Spleen (tissue), 11 donors: Measurements from ENCODE around the gene ADAMTS14. TPM values are rescaled to one million over a fixed set of nuclear protein-coding genes. Genes with fewer than 3 reads are reported as not detected.

ENCODE experiments used
- DNase-seq: peaks from one replicate; pipeline ENCODE4 v3.0.0-alpha.2; 2020
- H3K27ac ChIP-seq, 8 donors: fragments of 200-600 bp; sonication (generic) in 7 of 8; 1 replicate in 4 of 8; 2 replicates in 4 of 8; pipeline versions ENCODE4 v1.5.0 to v1.8.0; 2016 to 2021; ENCODE audit warnings: inconsistent platforms in 4 of 8, mild to moderate bottlenecking in 4 of 8, moderate library complexity in 1 of 8
- H3K27me3 ChIP-seq, 7 donors: fragments of 200-600 bp; sonication (generic) in 6 of 7; replicated peaks in 1 of 7; 1 replicate in 4 of 7; 2 replicates in 3 of 7; pipeline versions ENCODE4 v1.5.0 to v1.8.0; 2016 to 2021; ENCODE audit warnings: inconsistent platforms in 3 of 7, mild to moderate bottlenecking in 1 of 7
- H3K36me3 ChIP-seq, 6 donors: fragments of 200-600 bp; sonication (generic) in 5 of 6; 1 replicate in 4 of 6; 2 replicates in 2 of 6; pipeline versions ENCODE4 v1.5.0 to v1.8.0; 2016 to 2021; ENCODE audit warnings: inconsistent platforms in 2 of 6
- H3K4me1 ChIP-seq, 6 donors: fragments of 200-600 bp; sonication (generic) in 5 of 6; 1 replicate in 3 of 6; 2 replicates in 3 of 6; pipeline versions ENCODE4 v1.5.0 to v1.8.0; 2016 to 2021; ENCODE audit warnings: inconsistent platforms in 3 of 6
- H3K4me3 ChIP-seq, 8 donors: fragments of 200-600 bp; sonication (generic) in 7 of 8; 1 replicate in 4 of 8; 2 replicates in 4 of 8; pipeline versions ENCODE4 v1.5.0 to v1.8.0; 2016 to 2021; ENCODE audit warnings: inconsistent platforms in 4 of 8, mild to moderate bottlenecking in 4 of 8, moderate library complexity in 2 of 8
- H3K9me3 ChIP-seq, 8 donors: fragments of 200-600 bp; sonication (generic) in 7 of 8; 1 replicate in 4 of 8; 2 replicates in 4 of 8; pipeline versions ENCODE4 v1.5.0 to v1.8.0; 2016 to 2021; ENCODE audit warnings: inconsistent platforms in 4 of 8
- POLR2A ChIP-seq, 3 donors: fragments of 450-650 bp; IDR thresholded peaks; one replicate each; pipeline ENCODE4 v1.5.1; 2017; ENCODE audit warnings: antibody characterized with exemption in 3 of 3, mild to moderate bottlenecking in 1 of 3
- POLR2AphosphoS5 ChIP-seq, 3 donors: sonication (generic); formaldehyde crosslinking; IDR thresholded peaks; one replicate each; pipeline ENCODE4 v1.5.1; 2017; ENCODE audit warnings: antibody characterized with exemption in 3 of 3
- WGBS, 5 donors: extraction: QIAGEN DNeasy Blood & Tissue Kit in 3 of 5; methylation state at CpG; one replicate each; pipeline versions ENCODE4 v1.1.5 to v1.1.7; 2013 to 2018; 5-methylcytosine and 5-hydroxymethylcytosine counted together
- intact Hi-C: fragments of 100-400 bp; cut with DNase I; formaldehyde crosslinking; loops from one replicate; pipeline ENCODE4 v1.15.0; 2023; ENCODE audit warnings: low total_unique reads
- polyA plus RNA-seq, 3 donors: library from polyadenylated mRNA; stranded (reverse); fragments of 200-250 nt; gene quantifications; one replicate each; pipeline ENCODE4 v1.2.1, GENCODE V29; 2013
- total RNA-seq, 7 donors: library from RNA; depleted of rRNA in 3 of 7; stranded (reverse); fragments of >200 nt in 3 of 7; fragmentation: NEBNext Ultra II Directional in 4 of 7; extraction: Animal tissue kit (Norgen Biotek cat#: 25700) in 4 of 7; gene quantifications; one replicate each; pipeline versions ENCODE4 v1.1.0 to v1.2.1, GENCODE V29; 2016 to 2021
- TF ChIP-seq, protein P1 (sequence below), 11 experiments: fragments of 200-600 bp in 7 of 11; fragments of 450-650 bp in 4 of 11; sonication (generic) in 4 of 11; IDR thresholded peaks in 8 of 11; conservative IDR thresholded peaks in 3 of 11; 1 replicate in 7 of 11; 2 replicates in 4 of 11; pipeline versions ENCODE4 v1.4.0 to v1.8.0; 2016 to 2021; ENCODE audit warnings: antibody characterized with exemption in 11 of 11, inconsistent platforms in 4 of 11, mild to moderate bottlenecking in 1 of 11
- donor health status: healthy with polysubstance abuse.
- donor health status: DM: no; HTN: no; CAD: no; lungs with moderate emphysema.
- donor health status: DM: no; HTN: no; CAD: no.
- donor health status: Bipolar disorder and iron deficiency.
- donor health status: healthy.
- donor health status: DM: no; HTN: no; CAD: no.
- donor health status: DM: yes; HTN: yes; CAD: no.

The ADAMTS14 gene
- total and polyA plus RNA-seq, 10 donors: 0.09 to 1.2 (median 0.36) TPM

- H3K4me3 ChIP-seq: no peak overlapping the region
- no peaks in the 10 kb centered on the region for H3K9me3 ChIP-seq
- 60 to 76% (median 75%) methylated on average over 6 of the region's 6 CpGs for WGBS, 5 donors
- no peak for DNase-seq
- TF ChIP-seq POLR2AphosphoS5 (IDR thresholded peaks at IDR 0.05) (no peak), POLR2A (IDR thresholded peaks at IDR 0.05) (no peak)
- no peak overlapping the region for H3K27ac ChIP-seq
- no peaks in the 10 kb centered on the region for H3K27me3 ChIP-seq
- H3K4me1 ChIP-seq: peaks cover 0 to 6% (median 2%) of the 10 kb centered on the region in 6 donors
- intact Hi-C loops: no loop called here
- H3K36me3 ChIP-seq: no peaks in the 10 kb centered on the region
Measured at GRCh38 chr10:70737250-70737649, 64.9 kb downstream of the ADAMTS14 start.

DNA sequence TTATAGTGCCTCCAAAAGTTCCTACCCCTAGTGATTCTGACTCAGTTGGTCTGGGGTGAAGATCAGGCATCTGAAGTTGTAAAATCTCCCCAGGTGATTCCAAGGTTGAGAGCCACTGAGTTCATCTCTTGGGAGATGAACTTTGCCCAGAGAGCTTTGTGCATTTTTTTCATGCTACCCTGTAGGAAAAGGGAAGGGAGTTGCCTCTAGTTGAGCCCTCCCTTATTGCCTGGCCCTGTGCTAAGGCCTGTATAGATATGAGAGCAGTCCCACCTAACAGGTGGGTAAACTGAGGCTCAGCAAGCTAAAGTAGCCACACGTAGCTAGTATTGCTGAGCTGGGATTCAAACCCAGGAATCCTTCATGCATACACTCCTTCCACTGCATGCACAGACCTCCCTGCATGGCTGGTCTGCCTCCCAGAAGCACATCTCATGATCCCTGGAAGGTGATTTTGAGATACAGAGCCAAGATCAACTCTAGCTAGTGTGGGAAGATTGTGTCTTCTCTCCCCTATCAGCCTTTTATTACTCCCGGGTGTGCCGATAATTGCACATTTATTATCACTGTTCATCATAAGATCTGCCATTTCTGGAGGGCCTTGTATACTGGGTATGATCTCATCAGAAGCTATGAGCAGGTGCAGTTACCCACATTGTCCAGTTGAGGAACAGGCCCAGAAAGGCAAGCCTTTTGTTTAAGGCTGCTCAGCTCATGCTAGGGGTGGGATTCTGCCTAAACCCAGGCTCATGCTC lies 65.9 kb downstream of the ADAMTS14 start:
- DNase-seq: no peak
- Histone ChIP-seq H3K27me3 (no peaks in the 10 kb centered on the region), H3K4me1 (peaks cover 0 to 15% (median 8%) of the 10 kb centered on the region in 6 donors), H3K36me3 (no peaks in the 10 kb centered on the region), H3K4me3 (no peak overlapping the region), H3K27ac (no peak overlapping the region), H3K9me3 (no peaks in the 10 kb centered on the region)
- WGBS, 5 donors: 66 to 95% (median 92%) methylated on average over 3 of the region's 3 CpGs
- intact Hi-C loops: no loop called here
- TF ChIP-seq, protein P1, sequence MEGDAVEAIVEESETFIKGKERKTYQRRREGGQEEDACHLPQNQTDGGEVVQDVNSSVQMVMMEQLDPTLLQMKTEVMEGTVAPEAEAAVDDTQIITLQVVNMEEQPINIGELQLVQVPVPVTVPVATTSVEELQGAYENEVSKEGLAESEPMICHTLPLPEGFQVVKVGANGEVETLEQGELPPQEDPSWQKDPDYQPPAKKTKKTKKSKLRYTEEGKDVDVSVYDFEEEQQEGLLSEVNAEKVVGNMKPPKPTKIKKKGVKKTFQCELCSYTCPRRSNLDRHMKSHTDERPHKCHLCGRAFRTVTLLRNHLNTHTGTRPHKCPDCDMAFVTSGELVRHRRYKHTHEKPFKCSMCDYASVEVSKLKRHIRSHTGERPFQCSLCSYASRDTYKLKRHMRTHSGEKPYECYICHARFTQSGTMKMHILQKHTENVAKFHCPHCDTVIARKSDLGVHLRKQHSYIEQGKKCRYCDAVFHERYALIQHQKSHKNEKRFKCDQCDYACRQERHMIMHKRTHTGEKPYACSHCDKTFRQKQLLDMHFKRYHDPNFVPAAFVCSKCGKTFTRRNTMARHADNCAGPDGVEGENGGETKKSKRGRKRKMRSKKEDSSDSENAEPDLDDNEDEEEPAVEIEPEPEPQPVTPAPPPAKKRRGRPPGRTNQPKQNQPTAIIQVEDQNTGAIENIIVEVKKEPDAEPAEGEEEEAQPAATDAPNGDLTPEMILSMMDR (IDR thresholded peaks at IDR 0.05 in 8 of 11, conservative IDR thresholded peaks at IDR 0.05 in 3 of 11): no peak
- TF ChIP-seq POLR2A (IDR thresholded peaks at IDR 0.05): no peak

DNA sequence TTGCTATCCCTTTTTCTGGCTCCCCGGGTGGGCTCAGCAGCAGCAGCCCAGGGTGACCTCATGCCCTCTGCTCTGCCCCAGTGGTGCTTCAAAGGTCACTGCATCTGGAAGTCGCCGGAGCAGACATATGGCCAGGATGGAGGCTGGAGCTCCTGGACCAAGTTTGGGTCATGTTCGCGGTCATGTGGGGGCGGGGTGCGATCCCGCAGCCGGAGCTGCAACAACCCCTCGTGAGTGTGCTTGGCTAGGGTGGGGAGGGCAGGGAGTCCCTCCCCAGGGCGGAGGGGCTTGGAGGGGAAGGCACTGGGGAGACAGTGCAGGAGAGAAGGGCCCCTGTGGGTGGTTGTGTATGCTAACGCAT lies 66.4 kb downstream of the ADAMTS14 start:
- Histone ChIP-seq H3K4me1 (peaks cover 0 to 18% (median 10%) of the 10 kb centered on the region in 6 donors), H3K27ac (no peak overlapping the region), H3K4me3 (no peak overlapping the region), H3K9me3 (no peaks in the 10 kb centered on the region), H3K27me3 (no peaks in the 10 kb centered on the region), H3K36me3 (no peaks in the 10 kb centered on the region)
- TF ChIP-seq POLR2AphosphoS5 (IDR thresholded peaks at IDR 0.05): no peak
- intact Hi-C loops: no loop called here
- DNase-seq: no peak
- WGBS, 5 donors: 89 to 93% (median 91%) methylated on average over 10 to 12 of the region's 12 CpGs

DNA sequence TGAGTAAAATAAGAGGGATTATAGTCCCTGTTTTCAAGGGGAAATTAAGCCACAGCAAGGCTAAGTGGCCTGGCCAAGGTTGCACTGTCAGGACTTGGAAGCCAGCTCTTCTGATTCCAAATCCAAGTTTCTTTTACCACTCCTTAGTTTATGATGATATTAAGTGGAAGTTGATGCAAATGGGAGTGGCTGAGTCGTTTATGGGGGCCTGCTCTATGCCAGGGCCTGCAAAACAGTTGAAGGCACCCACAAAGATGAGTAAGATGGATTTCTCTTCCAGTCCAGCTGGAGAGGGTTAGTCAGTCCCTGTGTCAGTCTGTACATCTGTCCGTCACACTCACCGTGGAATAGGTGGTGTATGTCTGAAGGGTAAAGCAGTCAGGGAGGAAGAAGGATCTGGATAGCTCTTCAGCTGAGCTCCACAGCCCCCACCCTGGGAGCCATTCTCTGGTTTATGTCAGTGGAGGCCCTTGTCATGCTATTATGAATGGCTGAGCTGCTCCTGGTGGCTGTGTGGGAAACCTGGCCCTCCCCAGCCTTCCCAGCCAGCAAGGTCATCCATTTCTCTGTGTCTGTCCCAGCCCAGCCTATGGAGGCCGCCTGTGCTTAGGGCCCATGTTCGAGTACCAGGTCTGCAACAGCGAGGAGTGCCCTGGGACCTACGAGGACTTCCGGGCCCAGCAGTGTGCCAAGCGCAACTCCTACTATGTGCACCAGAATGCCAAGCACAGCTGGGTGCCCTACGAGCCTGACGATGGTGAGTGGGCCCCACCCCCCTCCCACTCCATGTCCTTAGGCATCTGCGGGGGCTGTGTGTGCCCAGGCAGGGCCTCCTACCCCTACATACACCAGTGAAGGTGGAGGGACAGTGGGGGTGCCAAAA lies 68.3 kb downstream of the ADAMTS14 start:
- H3K36me3 ChIP-seq: no peaks in the 10 kb centered on the region
- H3K27ac ChIP-seq: no peak overlapping the region
- no peaks in the 10 kb centered on the region for H3K27me3 ChIP-seq
- peaks cover 0 to 18% (median 10%) of the 10 kb centered on the region in 6 donors for H3K4me1 ChIP-seq
- no peak for DNase-seq
- no peak overlapping the region for H3K4me3 ChIP-seq
- TF ChIP-seq POLR2AphosphoS5 (IDR thresholded peaks at IDR 0.05) (no peak), POLR2A (IDR thresholded peaks at IDR 0.05) (no peak)
- TF ChIP-seq, protein P1 (IDR thresholded peaks at IDR 0.05 in 8 of 11, conservative IDR thresholded peaks at IDR 0.05 in 3 of 11): no peak
- no peaks in the 10 kb centered on the region for H3K9me3 ChIP-seq
- 74 to 94% (median 83%) methylated on average over 6 to 12 of the region's 12 CpGs for WGBS, 5 donors
- intact Hi-C loops: no loop called here
